Lung (tissue), 12 donors: ENCODE results near the gene RPP14. TPM values are rescaled to one million over a fixed set of nuclear protein-coding genes. Genes with fewer than 3 reads are reported as not detected.

Source experiments
- ATAC-seq: fragments of 200-7000 bp; cut with Tn5 transposase; one replicate; pipeline ENCODE4 v1.9.1; 2020; ENCODE audit warnings: moderate number of reproducible peaks; ENCODE audit not compliant: insufficient read depth, low FRiP score
- DNase-seq, 3 donors: peaks; one replicate each; pipeline ENCODE4 v3.0.0-alpha.2; 2013 to 2017
- H3K27ac ChIP-seq, 2 donors: one replicate each; pipeline ENCODE4 v1.5.1; 2013; ENCODE audit warnings: mild to moderate bottlenecking in 2 of 2, moderate library complexity in 2 of 2, control low read depth in 1 of 2, inconsistent platforms in 1 of 2, low read depth in 1 of 2, low read length in 1 of 2
- H3K27me3 ChIP-seq, 3 donors: one replicate each; pipeline ENCODE4 v1.5.1; 2013; ENCODE audit warnings: low read length in 2 of 3; ENCODE audit not compliant: control insufficient read depth in 3 of 3, insufficient read depth in 3 of 3
- H3K36me3 ChIP-seq, 4 donors: one replicate each; pipeline ENCODE4 v1.5.1; 2013; ENCODE audit warnings: low read length in 4 of 4, mild to moderate bottlenecking in 1 of 4, moderate library complexity in 1 of 4; ENCODE audit not compliant: control insufficient read depth in 4 of 4, insufficient read depth in 4 of 4
- H3K4me1 ChIP-seq, 5 donors: one replicate each; pipeline ENCODE4 v1.5.1; 2013; ENCODE audit warnings: low read length in 5 of 5, mild to moderate bottlenecking in 2 of 5, moderate library complexity in 1 of 5; ENCODE audit not compliant: control insufficient read depth in 5 of 5, insufficient read depth in 5 of 5
- H3K4me3 ChIP-seq: one replicate; pipeline ENCODE4 v1.5.1; 2013; ENCODE audit warnings: mild to moderate bottlenecking, control low read depth, moderate library complexity
- H3K9ac ChIP-seq, 2 donors: one replicate each; pipeline ENCODE4 v1.5.1; 2013; ENCODE audit warnings: low read length in 2 of 2, control low read depth in 1 of 2; ENCODE audit not compliant: insufficient read depth in 1 of 2
- H3K9me3 ChIP-seq, 4 donors: one replicate each; pipeline ENCODE4 v1.5.1; 2013; ENCODE audit warnings: low read length in 3 of 4, mild to moderate bottlenecking in 1 of 4, moderate library complexity in 1 of 4; ENCODE audit not compliant: control insufficient read depth in 4 of 4, insufficient read depth in 3 of 4
- CTCF ChIP-seq: IDR thresholded peaks from 2 replicates; pipeline ENCODE4 v1.5.1; 2012; ENCODE audit warnings: mild to moderate bottlenecking; ENCODE audit errors: control extremely low read depth, extremely low read depth
- WGBS, 2 donors: extraction: QIAGEN DNeasy Blood & Tissue Kit; methylation state at CpG; one replicate each; pipeline ENCODE4 v1.1.7; 2013; 5-methylcytosine and 5-hydroxymethylcytosine counted together
- polyA plus RNA-seq, 2 donors: library from polyadenylated mRNA; stranded (reverse); fragments of 200-250 nt; gene quantifications; one replicate each; pipeline ENCODE4 v1.2.1, GENCODE V29; 2013
- total RNA-seq, 2 donors: library from RNA; depleted of rRNA in 1 of 2; stranded (reverse); fragments of >200 nt in 1 of 2; gene quantifications; one replicate each; pipeline ENCODE4 v1.2.1, GENCODE V29; 2014 to 2021
- donor health status: control.
- donor health status: control.
- donor health status: Bipolar disorder and iron deficiency.
- donor health status: healthy.
- donor health status: DM: yes; HTN: yes; CAD: no.

RPP14 gene
- total and polyA plus RNA-seq, 4 donors: 6.8 to 14.2 (median 10.8) TPM

GRCh38 chr3:58292866-58293265 is 13.2 kb upstream of the RPP14 start:
- peaks cover 0 to 8% (median 0%) of the 10 kb centered on the region in 4 donors for H3K36me3 ChIP-seq
- H3K27me3 ChIP-seq: no peaks in the 10 kb centered on the region
- H3K4me1 ChIP-seq: no peaks in the 10 kb centered on the region
- no peak overlapping the region for H3K9ac ChIP-seq
- H3K9me3 ChIP-seq: no peaks in the 10 kb centered on the region
- H3K4me3 ChIP-seq: no peak overlapping the region
- 89 to 95% methylated on average over 10 of the region's 10 CpGs for WGBS, 2 donors
- ATAC-seq: no peak
- no peak for DNase-seq
- H3K27ac ChIP-seq: no peak overlapping the region
- TF ChIP-seq CTCF: no peak

GRCh38 chr3:58293516-58293915 is 12.5 kb upstream of the RPP14 start:
- no peak overlapping the region for H3K9ac ChIP-seq
- no peak for TF ChIP-seq CTCF
- no peaks in the 10 kb centered on the region for H3K4me1 ChIP-seq
- H3K27ac ChIP-seq: no peak overlapping the region
- ATAC-seq (no peak), DNase-seq (no peak)
- no peaks in the 10 kb centered on the region for H3K9me3 ChIP-seq
- no peak overlapping the region for H3K4me3 ChIP-seq
- H3K36me3 ChIP-seq: peaks cover 0 to 3% (median 0%) of the 10 kb centered on the region in 4 donors
- 81 to 87% methylated on average over 9 of the region's 9 CpGs for WGBS, 2 donors
- H3K27me3 ChIP-seq: peaks cover 0 to under 1% (median 0%) of the 10 kb centered on the region in 3 donors

- DNase-seq (no peak), ATAC-seq (no peak)
- H3K9ac ChIP-seq: no peak overlapping the region
- H3K27ac ChIP-seq: no peak overlapping the region
- H3K4me1 ChIP-seq: no peaks in the 10 kb centered on the region
- WGBS, 2 donors: 59 to 71% methylated on average over 5 of the region's 5 CpGs
- no peaks in the 10 kb centered on the region for H3K9me3 ChIP-seq
- H3K27me3 ChIP-seq: peaks cover 0 to 3% (median 0%) of the 10 kb centered on the region in 3 donors
- H3K36me3 ChIP-seq: peaks cover 0 to 2% (median 0%) of the 10 kb centered on the region in 4 donors
- no peak overlapping the region for H3K4me3 ChIP-seq
- no peak for TF ChIP-seq CTCF
Measured at GRCh38 chr3:58296269-58296668, 9.8 kb upstream of the RPP14 start.

GRCh38 chr3:58296843-58297242 is 9.2 kb upstream of the RPP14 start:
- H3K4me1 ChIP-seq: no peaks in the 10 kb centered on the region
- H3K36me3 ChIP-seq: peaks cover 0 to 2% (median 0%) of the 10 kb centered on the region in 4 donors
- DNase-seq (no peak), ATAC-seq (no peak)
- H3K4me3 ChIP-seq: no peak overlapping the region
- no peak overlapping the region for H3K27ac ChIP-seq
- WGBS, 2 donors: 77 to 93% methylated on average over 6 of the region's 6 CpGs
- no peak overlapping the region for H3K9ac ChIP-seq
- TF ChIP-seq CTCF: no peak
- H3K27me3 ChIP-seq: peaks cover 0 to 3% (median 0%) of the 10 kb centered on the region in 3 donors
- no peaks in the 10 kb centered on the region for H3K9me3 ChIP-seq
